ENCODE results near the gene CCM2.
"Not testable (repeated sequence)": the region's sequence is repeated elsewhere in the genome, so short reads cannot be mapped to it uniquely, and the experiment has no call there.

CCM2 gene

DNA sequence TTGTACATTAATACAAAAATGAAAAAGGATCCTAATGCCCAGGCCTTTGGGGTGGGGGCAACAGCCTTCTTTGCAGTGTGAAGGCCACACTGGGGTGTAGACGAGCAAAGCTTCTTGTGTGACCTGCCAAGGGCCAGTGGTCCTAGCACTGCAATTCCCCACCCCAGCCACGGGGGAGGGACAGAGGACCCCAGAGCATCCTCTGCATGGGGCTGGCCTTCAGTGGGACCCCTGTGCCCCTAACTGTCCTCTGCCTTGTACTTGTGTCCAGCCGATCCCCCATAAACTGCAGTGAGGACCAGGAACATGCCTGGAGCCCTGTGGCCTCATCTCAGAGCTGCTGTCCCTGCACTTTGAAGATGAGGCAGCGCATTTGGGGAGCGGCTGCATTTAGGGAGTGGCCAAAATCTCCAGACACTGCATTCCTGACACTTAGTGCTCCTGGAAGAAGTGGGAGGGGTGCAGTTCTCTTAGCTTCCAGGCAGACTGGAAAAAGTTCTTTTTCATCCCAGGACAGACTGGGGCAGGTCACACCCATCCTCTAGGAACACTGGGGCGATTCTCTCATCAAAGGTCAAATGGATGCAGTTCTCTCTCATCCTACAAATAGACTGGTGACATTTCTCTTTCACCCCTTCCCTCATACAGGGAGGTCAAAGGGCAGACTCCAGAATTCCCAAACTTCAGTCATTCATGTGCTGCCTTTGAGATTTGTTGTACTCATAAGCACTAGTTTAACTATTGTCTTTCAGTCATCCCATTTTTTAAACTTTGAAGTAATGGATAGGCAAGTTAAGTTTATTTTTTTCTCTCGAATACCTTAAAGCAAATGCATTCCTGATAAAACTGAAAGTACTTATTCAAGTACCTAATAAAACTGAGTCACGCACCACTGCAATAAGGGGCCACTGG lies 20.3 kb upstream of the CCM2 start:
- H3K4me3 ChIP-seq (ENCODE audit: low read depth, low read length): no peak overlapping the region
- no peak for DNase-seq (ENCODE audit: low read depth)

DNA sequence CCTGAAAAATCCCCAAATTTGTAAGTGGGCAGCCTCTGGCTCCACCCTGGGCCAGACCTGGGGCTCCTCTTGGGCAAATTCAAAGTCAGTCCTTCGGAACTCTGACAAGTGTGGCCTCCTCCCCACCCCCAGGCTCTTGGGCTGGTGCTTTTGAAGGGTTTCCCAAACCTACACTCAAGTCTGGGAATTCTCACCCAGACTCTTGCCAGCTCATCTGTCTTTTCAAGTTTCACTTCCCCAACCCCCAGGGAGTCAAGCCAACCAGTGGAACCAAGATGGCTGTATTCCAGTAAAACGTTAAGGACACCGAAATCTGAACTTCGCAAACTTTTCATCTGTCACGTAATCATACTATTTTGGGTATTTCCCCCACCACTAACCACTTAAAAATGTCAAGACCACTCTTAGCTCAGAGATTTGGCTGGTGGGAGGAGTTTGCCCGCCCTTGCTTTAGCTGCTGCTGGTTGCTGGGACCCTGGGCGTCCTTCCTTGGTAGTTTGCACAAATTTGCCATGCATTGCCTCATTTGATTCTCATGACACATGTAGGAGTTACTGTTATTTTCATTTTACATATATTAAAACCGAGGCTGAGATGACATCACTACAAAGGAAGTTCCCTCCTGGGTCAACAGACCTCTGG lies 19.5 kb upstream of the CCM2 start:
- H3K4me3 ChIP-seq (ENCODE audit: low read depth, low read length): no peak overlapping the region
- no peak for DNase-seq (ENCODE audit: low read depth)

DNA sequence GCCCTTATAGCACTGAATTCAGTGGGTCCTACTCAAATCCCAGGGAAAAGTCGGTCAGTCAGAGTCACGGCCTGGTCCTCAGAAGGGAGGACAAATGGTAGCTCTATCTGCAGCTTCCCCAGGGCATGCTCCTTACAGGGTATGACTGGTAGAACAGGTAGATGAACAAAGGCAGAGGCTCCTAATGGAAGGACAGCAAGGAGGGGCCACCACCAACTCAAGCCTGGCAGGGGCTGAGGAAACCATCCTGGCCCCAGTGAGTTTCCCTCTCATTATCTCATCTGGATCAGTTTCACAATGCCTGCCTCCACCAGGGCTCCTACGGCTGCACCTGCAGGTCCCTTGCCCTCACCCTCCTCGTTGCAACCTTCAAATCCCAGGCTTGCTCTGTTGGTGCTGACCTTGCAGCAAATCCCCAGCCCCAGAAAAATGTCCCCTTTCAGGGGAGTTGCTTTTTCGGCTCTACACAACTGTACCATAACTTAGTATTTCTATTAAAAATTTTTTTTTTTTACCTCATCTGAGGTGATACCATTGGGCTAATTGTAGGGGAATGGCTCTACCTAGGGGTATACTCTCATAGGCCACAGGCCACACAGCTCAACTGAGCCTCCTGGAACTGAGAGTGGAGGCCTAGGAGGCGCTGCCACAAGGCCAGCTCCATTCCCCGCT lies 18.8 kb upstream of the CCM2 start:
- no peak for DNase-seq (ENCODE audit: low read depth)
- H3K4me3 ChIP-seq (ENCODE audit: low read depth, low read length): no peak overlapping the region

DNA sequence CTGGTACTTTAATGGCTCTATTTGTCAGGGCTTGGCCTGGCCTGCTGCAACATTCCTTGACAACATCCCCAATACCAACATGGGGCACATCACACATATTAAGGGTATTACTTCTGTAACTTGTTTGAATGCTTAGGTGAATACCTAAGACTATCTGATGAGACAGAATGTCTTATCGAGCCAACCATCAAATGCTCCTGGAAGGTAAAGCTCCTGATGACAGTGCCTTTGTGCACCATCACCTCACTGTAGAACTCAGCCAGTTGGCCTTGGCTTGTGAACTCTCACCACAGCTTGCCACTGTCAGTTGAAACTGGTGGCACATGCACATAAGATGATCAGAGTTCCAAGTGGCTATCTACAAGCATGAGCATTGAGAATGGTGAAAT lies 17.5 kb upstream of the CCM2 start:
- DNase-seq (ENCODE audit: low read depth): no peak
- H3K4me3 ChIP-seq (ENCODE audit: low read depth, low read length): no peak overlapping the region

DNA sequence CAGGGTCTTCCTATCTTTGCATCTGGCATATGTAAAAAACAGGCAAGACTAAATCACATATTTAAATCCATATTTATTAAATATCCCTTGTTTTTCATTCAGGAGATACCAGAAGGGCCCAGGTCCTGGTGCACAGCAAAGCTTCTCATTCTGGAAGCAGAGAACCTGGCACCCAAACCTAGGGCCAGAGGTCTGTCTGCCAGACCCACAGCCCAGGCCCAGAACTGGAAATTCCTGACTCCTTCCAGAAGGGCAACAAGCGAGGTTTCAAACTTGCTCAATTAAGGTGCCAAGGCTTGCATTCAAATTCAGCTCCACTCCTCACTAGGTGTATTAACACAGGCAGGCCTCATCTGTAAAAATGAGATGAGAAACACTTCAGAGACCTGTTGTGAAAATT lies 17.0 kb upstream of the CCM2 start:
- DNase-seq (ENCODE audit: low read depth): no peak
- H3K4me3 ChIP-seq (ENCODE audit: low read depth, low read length): no peak overlapping the region

DNA sequence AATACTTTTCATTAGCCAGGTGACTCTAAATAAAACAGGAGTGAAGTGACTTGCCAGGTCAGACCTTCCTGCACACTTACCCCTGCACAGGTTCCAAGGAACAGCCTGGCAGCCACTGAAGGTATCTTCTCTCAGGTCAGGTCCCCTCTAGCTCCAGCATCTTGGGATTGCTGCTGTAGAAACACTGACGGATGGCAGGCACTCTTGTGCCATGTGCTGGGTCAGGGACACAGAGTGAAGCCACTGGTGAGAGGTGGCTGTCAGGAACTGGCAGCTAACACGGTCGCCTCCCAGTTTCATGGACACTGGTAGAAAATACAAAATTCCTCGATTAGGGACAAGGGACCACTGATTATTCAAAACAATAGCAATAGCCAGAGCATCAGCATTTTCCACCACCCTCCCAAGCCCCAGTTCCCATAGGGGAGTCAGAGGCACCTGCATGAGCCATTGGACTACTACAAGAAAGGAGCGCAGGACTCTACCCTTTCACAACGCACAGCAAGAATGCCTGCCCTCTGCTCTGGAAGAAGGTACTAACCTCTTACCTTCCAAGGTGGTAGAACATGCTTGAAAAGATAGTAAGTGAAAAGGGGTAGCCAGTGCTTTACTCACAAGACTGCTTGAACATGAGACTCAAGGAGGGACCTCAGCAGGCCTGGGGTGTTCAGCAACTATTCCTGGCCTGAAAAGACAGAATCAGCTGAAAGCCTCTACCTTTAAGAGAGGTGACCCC lies 16.1 kb upstream of the CCM2 start:
- DNase-seq (ENCODE audit: low read depth): no peak
- H3K4me3 ChIP-seq (ENCODE audit: low read depth, low read length): peak overlapping the region; percentile 12

DNA sequence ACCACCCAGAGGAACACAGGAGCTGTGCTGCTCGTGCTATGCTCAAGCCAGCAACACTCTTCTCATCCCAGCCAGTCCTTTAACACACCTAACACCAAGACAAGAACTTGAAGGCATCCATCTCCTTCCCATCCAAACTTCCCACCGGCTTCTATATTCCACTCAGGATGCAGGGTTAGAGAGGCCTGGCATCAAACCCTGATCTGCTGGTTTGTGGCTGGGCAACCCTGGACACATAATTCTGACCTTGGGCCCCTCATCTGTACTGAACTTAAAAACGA lies 15.6 kb upstream of the CCM2 start:
- H3K4me3 ChIP-seq (ENCODE audit: low read depth, low read length): peak overlapping the region; percentile 12
- no peak for DNase-seq (ENCODE audit: low read depth)

DNA sequence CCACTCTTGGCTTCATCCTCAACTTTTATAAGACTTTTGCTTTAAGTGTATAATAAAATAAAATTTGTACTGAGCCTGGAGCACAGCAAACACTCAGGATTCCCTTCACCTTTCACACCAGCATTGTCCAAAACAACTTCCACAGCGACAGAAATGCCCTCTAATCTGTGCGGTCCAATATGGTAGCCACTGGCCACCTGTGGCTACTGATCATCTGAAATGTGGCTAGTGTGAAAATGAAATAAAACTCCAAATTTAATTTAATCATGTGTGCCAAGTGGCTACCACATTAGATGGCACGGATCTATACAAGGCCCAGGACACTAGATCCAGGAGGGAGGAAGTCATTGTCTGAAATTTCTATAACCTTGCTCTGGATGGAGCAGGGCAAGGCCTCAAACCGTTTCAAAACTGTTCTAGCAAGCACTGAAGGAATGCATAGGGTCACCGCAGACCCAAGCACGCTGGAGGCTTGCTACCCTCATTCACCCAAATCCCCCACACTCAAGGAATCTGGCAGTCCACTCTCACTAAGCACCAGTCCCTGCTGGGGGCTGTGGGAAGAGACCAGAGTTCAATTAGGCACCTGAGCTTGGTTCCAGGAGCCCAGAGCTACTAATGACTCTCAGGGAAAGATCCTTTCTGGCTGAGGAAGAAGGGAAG lies 14.8 kb upstream of the CCM2 start:
- peak overlapping the region; percentile 93 for H3K4me3 ChIP-seq (ENCODE audit: low read depth, low read length)
- no peak for DNase-seq (ENCODE audit: low read depth)

DNA sequence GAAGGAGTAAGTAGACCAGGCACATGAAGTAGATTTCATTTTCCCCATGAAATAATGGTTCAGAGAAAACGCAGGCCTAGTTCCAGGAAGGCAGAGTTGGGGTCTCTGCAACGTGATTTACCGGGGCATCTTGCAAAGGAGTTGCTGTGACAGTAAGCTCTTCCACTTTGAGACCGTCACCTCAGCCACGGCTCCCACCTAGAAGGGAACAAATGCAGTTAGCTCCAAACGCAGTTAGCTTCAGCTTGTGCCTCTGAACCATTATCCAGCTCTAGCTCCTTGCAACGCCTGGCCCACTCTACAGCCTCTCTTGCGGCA lies 14.1 kb upstream of the CCM2 start:
- DNase-seq (ENCODE audit: low read depth): no peak
- peak overlapping the region; percentile 93 for H3K4me3 ChIP-seq (ENCODE audit: low read depth, low read length)

DNA sequence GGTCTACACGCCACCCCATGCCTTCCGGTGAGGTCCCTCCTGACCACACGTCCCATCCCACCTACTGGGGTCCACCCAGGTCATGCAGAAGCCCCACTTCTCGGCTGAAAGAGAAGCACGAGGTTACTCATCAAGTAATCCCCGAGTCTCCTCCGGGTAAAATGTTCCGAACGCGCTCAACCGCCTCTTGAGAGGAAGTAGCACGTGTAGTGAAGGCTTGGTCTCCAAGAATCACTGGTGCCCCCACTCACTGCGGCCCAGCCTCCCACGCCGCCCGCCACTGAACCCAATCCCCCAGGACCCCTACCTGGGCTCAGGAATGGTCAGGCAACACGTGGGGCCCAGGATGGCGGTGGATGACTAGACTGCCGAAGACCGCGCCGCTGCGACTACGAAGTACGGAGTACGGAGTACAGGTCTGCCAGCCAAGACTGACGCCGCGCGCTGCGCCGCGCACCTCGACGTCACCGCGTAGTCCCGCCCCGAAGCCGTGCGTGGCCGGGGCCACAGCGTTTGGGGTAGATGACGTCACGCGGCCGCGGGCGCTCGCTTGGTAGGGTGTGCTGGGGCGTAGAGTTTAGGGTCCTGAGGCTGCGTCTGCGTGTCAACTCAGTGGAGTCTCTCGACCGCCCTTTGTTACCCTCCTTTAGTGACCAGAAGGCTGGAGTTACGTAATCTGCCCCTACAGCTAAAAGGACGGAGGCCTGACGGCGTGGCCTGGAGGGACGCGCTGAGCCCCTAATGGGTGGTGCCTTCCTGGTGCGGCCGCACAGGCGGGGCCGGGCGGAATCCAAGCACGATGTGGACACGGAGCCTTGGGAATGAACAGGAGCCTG lies 13.6 kb upstream of the CCM2 start:
- peak overlapping the region; percentile 93 for H3K4me3 ChIP-seq (ENCODE audit: low read depth, low read length)
- peak; percentile 83 for DNase-seq (ENCODE audit: low read depth)

DNA sequence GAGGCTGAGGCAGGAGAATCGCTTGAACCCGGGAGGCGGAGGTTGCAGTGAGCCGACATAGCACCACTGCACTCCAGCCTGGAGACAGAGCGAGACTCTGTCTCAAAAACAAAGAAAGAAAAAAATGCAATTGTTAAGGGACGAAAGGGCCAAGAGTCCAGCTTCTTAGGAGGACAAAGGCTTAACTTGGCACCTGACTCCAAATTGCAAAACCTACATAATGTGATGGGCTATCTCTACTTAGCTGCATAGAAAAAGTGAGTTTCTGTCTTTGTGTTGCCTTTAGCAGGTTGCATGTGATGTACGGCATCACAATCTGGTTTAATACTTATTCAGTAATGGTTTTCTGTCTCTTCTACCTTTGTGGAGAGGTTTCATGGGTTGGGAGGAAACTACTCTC lies 12.5 kb upstream of the CCM2 start:
- no peak for DNase-seq (ENCODE audit: low read depth)
- peak overlapping the region; percentile 93 for H3K4me3 ChIP-seq (ENCODE audit: low read depth, low read length)

DNA sequence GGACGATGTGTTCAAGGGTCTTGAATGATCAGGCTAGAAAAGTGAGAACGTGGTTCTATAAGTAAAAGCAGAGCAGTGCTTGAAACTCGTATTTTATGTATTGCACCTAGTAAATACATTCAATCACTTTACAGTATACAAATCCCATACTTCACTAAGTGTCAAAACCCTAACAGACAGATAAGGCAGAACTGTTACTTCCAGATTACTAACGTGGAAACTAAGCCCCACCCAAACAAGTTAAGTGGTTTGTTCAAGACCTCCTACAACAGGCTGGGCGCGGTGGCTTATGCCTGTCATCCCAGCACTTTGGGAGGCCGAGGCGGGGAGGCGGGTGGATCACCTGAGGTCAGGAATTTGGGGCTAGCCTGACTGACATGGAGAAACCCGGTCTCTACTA lies 12.0 kb upstream of the CCM2 start:
- no peak overlapping the region for H3K4me3 ChIP-seq (ENCODE audit: low read depth, low read length)
- DNase-seq (ENCODE audit: low read depth): no peak

DNA sequence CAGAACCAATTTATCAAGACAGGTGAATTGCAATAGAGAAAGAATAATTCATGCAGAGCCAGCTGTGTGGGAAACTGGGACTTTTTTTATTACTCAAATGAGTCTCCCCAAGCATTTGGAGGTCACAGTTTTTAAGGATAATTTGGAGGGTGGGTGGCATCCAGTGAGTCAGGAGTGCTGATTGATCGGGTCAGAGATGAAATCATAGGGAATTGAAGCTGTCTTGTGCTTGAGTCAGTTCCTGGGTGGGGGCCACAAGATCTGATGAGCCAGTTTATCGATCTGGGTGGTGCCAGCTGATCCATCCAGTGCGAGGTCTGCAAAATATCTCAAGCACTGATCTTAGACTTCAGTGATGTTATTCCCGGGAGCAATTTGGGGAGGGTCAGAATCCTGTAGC lies 11.3 kb upstream of the CCM2 start:
- H3K4me3 ChIP-seq (ENCODE audit: low read depth, low read length): no peak overlapping the region
- no peak for DNase-seq (ENCODE audit: low read depth)

DNA sequence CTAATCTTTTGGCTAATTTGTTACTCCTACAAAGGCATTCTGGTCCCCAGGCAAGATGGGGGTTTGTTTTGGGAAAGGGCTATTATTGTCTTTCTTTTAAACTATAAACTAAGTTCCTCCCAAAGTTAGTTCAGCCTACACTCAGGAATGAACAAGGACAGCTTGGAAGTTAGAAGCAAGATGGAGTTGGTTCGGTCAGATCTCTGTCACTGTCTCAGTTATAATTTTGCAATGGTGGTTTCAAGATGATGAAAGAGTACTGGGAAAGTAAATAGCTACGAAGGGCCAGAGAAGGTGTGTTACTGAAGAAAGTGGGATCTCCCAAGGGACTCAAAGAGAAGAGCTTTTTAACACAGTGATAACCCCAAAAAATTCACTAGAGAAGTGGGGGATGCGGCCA lies 10.9 kb upstream of the CCM2 start:
- DNase-seq (ENCODE audit: low read depth): no peak
- H3K4me3 ChIP-seq (ENCODE audit: low read depth, low read length): no peak overlapping the region

DNA sequence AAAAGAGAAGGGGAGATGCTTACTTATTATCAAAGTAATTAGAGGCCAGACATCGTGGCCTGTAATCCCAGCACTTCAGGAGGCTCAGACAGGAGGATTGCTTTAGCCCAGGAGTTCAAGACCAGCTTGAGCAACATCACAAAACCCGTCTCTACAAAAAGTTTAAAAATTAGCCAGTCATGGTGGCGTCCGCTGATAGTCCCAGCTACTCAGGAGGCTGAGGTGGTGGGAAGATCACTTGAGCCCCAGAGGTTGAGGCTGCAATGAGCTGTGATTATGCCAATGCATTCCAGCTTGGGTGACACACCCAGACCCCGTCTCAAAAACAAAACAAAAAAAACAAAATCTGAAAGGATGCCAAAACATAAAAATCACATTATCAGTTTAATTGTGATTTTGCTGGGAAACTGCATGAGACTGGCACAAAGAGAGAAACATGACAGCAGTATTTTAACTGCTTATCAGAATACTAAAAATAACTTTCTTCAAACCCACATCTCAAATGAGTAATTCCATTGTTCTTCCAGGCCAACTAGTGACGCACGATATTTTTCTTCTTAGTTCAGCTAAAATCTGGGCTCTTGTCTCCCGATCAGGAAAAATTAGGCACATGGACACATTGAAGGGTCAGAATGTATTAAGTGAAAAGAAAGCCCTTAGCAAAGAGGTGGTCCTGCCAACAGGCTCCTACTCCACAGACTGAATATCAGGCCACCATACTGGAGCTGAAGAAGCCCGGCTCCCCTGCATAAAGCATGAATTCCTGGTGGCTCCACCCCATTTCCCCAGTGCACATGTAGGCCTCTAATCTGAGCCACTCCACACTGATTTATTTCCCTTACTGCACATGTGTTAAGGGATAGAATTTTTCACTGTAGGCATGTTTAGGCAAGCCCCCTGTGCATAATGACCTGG lies 9.6 kb upstream of the CCM2 start:
- DNase-seq (ENCODE audit: low read depth): no peak
- no peak overlapping the region for H3K4me3 ChIP-seq (ENCODE audit: low read depth, low read length)

DNA sequence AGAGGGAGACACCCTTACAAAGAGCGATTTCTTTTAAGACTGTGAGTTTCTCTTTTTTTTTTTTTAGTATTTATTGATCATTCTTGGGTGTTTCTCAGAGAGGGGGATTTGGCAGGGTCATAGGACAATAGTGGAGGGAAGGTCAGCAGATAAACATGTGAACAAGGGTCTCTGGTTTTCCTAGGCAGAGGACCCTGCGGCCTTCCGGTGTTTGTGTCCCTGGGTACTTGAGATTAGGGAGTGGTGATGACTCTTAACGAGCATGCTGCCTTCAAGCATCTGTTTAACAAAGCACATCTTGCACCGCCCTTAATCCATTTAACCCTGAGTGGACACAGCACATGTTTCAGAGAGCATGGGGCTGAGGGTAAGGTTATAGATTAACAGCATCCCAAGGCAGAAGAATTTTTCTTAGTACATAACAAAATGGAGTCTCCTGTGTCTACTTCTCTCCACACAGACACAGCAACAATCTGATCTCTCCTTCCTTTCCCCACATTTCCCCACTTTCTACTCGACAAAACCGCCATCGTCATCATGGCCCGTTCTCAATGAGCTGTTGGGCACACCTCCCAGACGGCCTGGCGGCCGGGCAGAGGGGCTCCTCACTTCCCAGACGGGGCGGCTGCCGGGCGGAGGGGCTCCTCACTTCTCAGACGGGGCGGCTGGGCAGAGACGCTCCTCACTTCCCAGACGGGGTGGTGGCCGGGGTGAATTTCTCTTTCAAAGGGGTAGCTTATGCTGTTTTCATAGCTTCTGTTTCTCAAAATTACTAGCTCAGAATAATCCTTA lies 7.8 kb upstream of the CCM2 start:
- H3K4me3 ChIP-seq (ENCODE audit: low read depth, low read length); DNase-seq (ENCODE audit: low read depth): not testable (repeated sequence)

DNA sequence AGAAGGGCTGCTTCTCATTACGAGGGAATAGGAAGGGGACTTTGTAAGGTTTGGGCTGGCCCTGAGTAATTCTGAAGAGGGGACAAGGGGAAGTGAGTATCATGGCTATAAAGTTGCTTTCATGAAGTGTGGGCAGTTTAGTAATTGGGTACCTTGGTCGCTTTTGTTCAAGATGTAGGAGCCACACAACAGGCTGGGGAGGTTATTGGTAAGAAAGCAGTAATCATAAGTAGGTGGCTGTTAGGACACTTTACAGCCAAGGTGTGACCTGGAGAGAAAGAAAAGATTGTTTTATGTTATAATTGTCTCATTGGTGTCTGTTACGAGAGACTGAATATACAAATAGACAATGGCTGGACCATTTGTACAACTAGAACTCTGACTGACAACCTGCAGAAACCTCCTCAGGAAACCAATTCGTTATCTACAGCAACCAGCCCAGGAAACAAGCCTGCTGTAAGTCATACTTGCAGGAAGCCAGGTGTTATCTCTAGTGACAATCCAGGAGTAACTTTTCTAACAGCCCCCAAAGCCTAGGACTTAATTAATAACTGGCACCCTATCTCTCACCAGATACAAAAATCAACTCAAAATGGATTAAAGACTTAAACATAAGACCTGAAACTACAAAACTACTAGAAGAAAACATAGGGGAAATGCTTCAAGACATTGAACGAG lies 5.0 kb upstream of the CCM2 start:
- H3K4me3 ChIP-seq (ENCODE audit: low read depth, low read length): no peak overlapping the region
- DNase-seq (ENCODE audit: low read depth): no peak

All from skeletal muscle cell (primary cell).